ENCODE measurements around the gene MAPK8IP3. TPM values are rescaled to one million over a fixed set of nuclear protein-coding genes. Genes with fewer than 3 reads are reported as not detected.

Gene MAPK8IP3
- total and polyA plus RNA-seq, 9 of the 15 experiments (the other 6 are each of a cell fraction or from before 2014, with no cell fraction given), result 0.17 to 58.7 (median 16.7) TPM

GRCh38 chr16:1812732-1813163 lies 106.8 kb downstream of the MAPK8IP3 start:
- Histone ChIP-seq H3K4me1 (replicated peaks in 1 of 2; ENCODE audit: control insufficient read depth in 2 of 2, insufficient read depth in 2 of 2, low read length in 2 of 2) (peaks cover 0 to 35% of the 10 kb centered on the region in 2 experiments; a peak in 3 of 5 replicates), H3K9ac (ENCODE audit: insufficient read depth in 1 of 2, low read depth in 2 of 2, low read length in 2 of 2) (peak overlapping the region in 1 of 2 experiments; percentile 3; a peak in 1 of 4 replicates), H2AFZ (ENCODE audit: low read depth, low read length) (peak overlapping the region; percentile 54), H3K4me2 (ENCODE audit: insufficient read depth, low read length) (peak overlapping the region; percentile 2; the same call in 1 of the 2 replicates), H3K9me1 (ENCODE audit: control insufficient read depth, insufficient read depth, low read length) (no peaks in the 10 kb centered on the region), H3K27me3 (ENCODE audit: control insufficient read depth in 2 of 2, insufficient read depth in 2 of 2, low read length in 2 of 2) (no peaks in the 10 kb centered on the region), H4K20me1 (replicated peaks; ENCODE audit: control insufficient read depth, insufficient read depth, low read length) (no peaks in the 10 kb centered on the region; the same call in 1 of the 2 replicates), H3K27ac (ENCODE audit: extremely low read depth, low read depth, low read length) (no peak overlapping the region), H3K36me3 (ENCODE audit: control insufficient read depth, insufficient read depth, low read length) (peaks cover 7% of the 10 kb centered on the region; the same call in 1 of the 3 replicates), H3K4me3 (no peak overlapping the region), H3K9me3 (replicated peaks; ENCODE audit: control insufficient read depth, insufficient read depth, low read depth, low read length) (no peaks in the 10 kb centered on the region), H3K79me2 (ENCODE audit: control insufficient read depth, insufficient read depth, low read length) (no peaks in the 10 kb centered on the region)
- intact Hi-C loops (cut with micrococcal nuclease) (no loop called here), in situ Hi-C loops (cut with MboI) (no loop called here)
- DNase-seq (ENCODE audit: extremely low read depth in 1 of 4, low spot score in 3 of 4), result peak; percentile 75 to 82 (median 80)
- no TSS peak for BruUV-seq (replicated peaks)
- CTCF ChIA-PET (ENCODE audit: low intra/inter-chr PET ratio), result interaction anchor here (0.5 to 1.7 kb wide), 7 partner anchors 39 to 706 kb away, joined by 3 to 27 read pairs (median 4); partner anchors contain the start of genes CASKIN1 and MSRB1
- 20% methylated on average over 17 of the region's 17 CpGs for whole genome bisulfite sequencing (ENCODE audit: insufficient coverage, low coverage, missing lambda C conversion rate)
- POLR2A ChIA-PET, result interaction anchor here (0.6 to 1.6 kb wide), 7 partner anchors 8 to 152 kb away, joined by 3 to 8 read pairs (median 3); partner anchors contain the start of genes NUBP2, RPS2 and SPSB3
- peak; percentile 92 for ATAC-seq
- peak; percentile 93 for FAIRE-seq
- TF ChIP-seq VEZF1 (CRISPR knock-in tag; IDR thresholded peaks at IDR 0.05) (0 out of 2 replicates have a peak, but pooled peaks have one; percentile 16), DACH1 (IDR thresholded peaks at IDR 0.05; ENCODE audit: partially characterized antibody) (peak; percentile 85), MGA (IDR thresholded peaks at IDR 0.05) (peak; percentile 75), ZFP36 (IDR thresholded peaks at IDR 0.05; ENCODE audit: low read depth, low read length, partially characterized antibody) (peak; percentile 6), L3MBTL2 (IDR thresholded peaks at IDR 0.05) (peak; percentile 79), CC2D1A (IDR thresholded peaks at IDR 0.05) (peak; percentile 75), BHLHE40 (IDR thresholded peaks at IDR 0.05; ENCODE audit: low read length) (0 out of 2 replicates have a peak, but pooled peaks have one; percentile 30)
